WTC11 (cell line): Measurements from ENCODE around the gene ASIC5. TPM values are rescaled to one million over a fixed set of nuclear protein-coding genes. Genes with fewer than 3 reads are reported as not detected.
A peak's percentile ranks its signal among the peaks of the same experiment; 100 is the strongest.
"Not testable (repeated sequence)": the region's sequence is repeated elsewhere in the genome, so short reads cannot be mapped to it uniquely, and the experiment has no call there.

Experiments
- ATAC-seq: fragments of 200-7000 bp; cut with Tn5 transposase; 2 replicates; pipeline ENCODE4 v1.10.0; 2021; ENCODE audit warnings: mild to moderate bottlenecking, moderate library complexity
- CTCF ChIA-PET: fragments of 300-600 bp; sonication (Branson Sonifier 250); formaldehyde crosslinking; loops from one replicate; lab custom pipeline; 2021; ENCODE audit warnings: antibody characterized with exemption; lab: Charles Lee
- POLR2A ChIA-PET: fragments of 350-600 bp; sonication (Branson Sonifier 250); formaldehyde crosslinking; loops from one replicate; lab custom pipeline; 2021; ENCODE audit warnings: antibody characterized with exemption; lab: Charles Lee
- DNase-seq: peaks from one replicate; pipeline ENCODE4 v3.0.0; 2021; ENCODE audit warnings: low spot score
- H3K27ac Mint-ChIP-seq: 2 replicates; pipeline ENCODE4 v1.8.0; 2021; ENCODE audit warnings: mixed read lengths
- H3K27me3 Mint-ChIP-seq: 2 replicates; pipeline ENCODE4 v1.8.0; 2021; ENCODE audit warnings: low read depth, mild to moderate bottlenecking, moderate library complexity, mixed read lengths
- H3K36me3 Mint-ChIP-seq: 2 replicates; pipeline ENCODE4 v1.8.0; 2021; ENCODE audit warnings: mixed read lengths
- H3K4me1 Mint-ChIP-seq: 2 replicates; pipeline ENCODE4 v1.8.0; 2022; ENCODE audit warnings: mixed read lengths
- H3K4me3 Mint-ChIP-seq: 2 replicates; pipeline ENCODE4 v1.8.0; 2021; ENCODE audit warnings: mild to moderate bottlenecking, moderate library complexity, mixed read lengths
- H3K9me3 Mint-ChIP-seq: 2 replicates; pipeline ENCODE4 v1.8.0; 2021; ENCODE audit warnings: mixed read lengths
- ATF3 ChIP-seq: sonication (generic); formaldehyde crosslinking; conservative IDR thresholded peaks from 2 replicates; pipeline ENCODE4 v1.8.1; 2022; ENCODE audit warnings: mild to moderate bottlenecking, missing genetic modification reagents
- CREB1 ChIP-seq: sonication (generic); formaldehyde crosslinking; IDR thresholded peaks from 2 replicates; pipeline ENCODE4 v1.8.0; 2023; ENCODE audit warnings: mild to moderate bottlenecking, missing genetic modification reagents
- ELF4 ChIP-seq: sonication (generic); formaldehyde crosslinking; IDR thresholded peaks from 2 replicates; pipeline ENCODE4 v1.8.1; 2022; ENCODE audit warnings: low read depth, mild to moderate bottlenecking, moderate library complexity, missing genetic modification reagents
- ESRRA ChIP-seq: sonication (generic); formaldehyde crosslinking; IDR thresholded peaks from 2 replicates; pipeline ENCODE4 v1.8.1; 2022; ENCODE audit warnings: mild to moderate bottlenecking, missing genetic modification reagents, borderline replicate concordance
- ETV6 ChIP-seq: sonication (generic); formaldehyde crosslinking; IDR thresholded peaks from 2 replicates; pipeline ENCODE4 v1.8.1; 2022; ENCODE audit warnings: mild to moderate bottlenecking, missing genetic modification reagents
- FOXK1 ChIP-seq: sonication (generic); formaldehyde crosslinking; IDR thresholded peaks from 2 replicates; pipeline ENCODE4 v1.8.0; 2022; ENCODE audit warnings: mild to moderate bottlenecking, moderate library complexity, missing genetic modification reagents
- FOXP1 ChIP-seq: sonication (generic); formaldehyde crosslinking; IDR thresholded peaks from 2 replicates; pipeline ENCODE4 v1.8.0; 2022; ENCODE audit warnings: missing genetic modification reagents, mild to moderate bottlenecking, moderate library complexity, borderline replicate concordance
- GRHL2 ChIP-seq: fragments of 250-450 bp; sonication (Bioruptor Pico); IDR thresholded peaks from 2 replicates; pipeline ENCODE4 v1.8.0; 2022; ENCODE audit warnings: mild to moderate bottlenecking, moderate library complexity; ENCODE audit not compliant: insufficient replicate concordance, severe bottlenecking
- GTF2I ChIP-seq: fragments of 250-450 bp; sonication (Bioruptor Pico); conservative IDR thresholded peaks from 2 replicates; pipeline ENCODE4 v1.4.0; 2021; ENCODE audit warnings: mild to moderate bottlenecking
- HMGA2 ChIP-seq: fragments of 250-450 bp; sonication (Bioruptor Pico); IDR thresholded peaks from 2 replicates; pipeline ENCODE4 v1.4.0; 2021; ENCODE audit warnings: mild to moderate bottlenecking, moderate library complexity
- MXD4 ChIP-seq: fragments of 250-450 bp; sonication (Bioruptor Pico); IDR thresholded peaks from 2 replicates; pipeline ENCODE4 v1.8.0; 2021; ENCODE audit warnings: mild to moderate bottlenecking, moderate library complexity, borderline replicate concordance
- MYBL2 ChIP-seq: sonication (generic); formaldehyde crosslinking; IDR thresholded peaks from 2 replicates; pipeline ENCODE4 v1.8.1; 2023; ENCODE audit warnings: mild to moderate bottlenecking, moderate library complexity, missing genetic modification reagents
- NFE2L1 ChIP-seq: sonication (generic); formaldehyde crosslinking; IDR thresholded peaks from 2 replicates; pipeline ENCODE4 v1.8.1; 2023; ENCODE audit warnings: missing genetic modification reagents
- RORB ChIP-seq: fragments of 250-450 bp; sonication (Bioruptor Pico); IDR thresholded peaks from 2 replicates; pipeline ENCODE4 v1.9.0; 2021; ENCODE audit warnings: mild to moderate bottlenecking
- SMAD4 ChIP-seq: sonication (generic); formaldehyde crosslinking; IDR thresholded peaks from 2 replicates; pipeline ENCODE4 v1.8.0; 2022; ENCODE audit warnings: mild to moderate bottlenecking, missing genetic modification reagents
- TCF7 ChIP-seq: sonication (generic); formaldehyde crosslinking; IDR thresholded peaks from 2 replicates; pipeline ENCODE4 v1.8.0; 2022; ENCODE audit warnings: mild to moderate bottlenecking, low read depth, missing genetic modification reagents, moderate library complexity
- ZMAT4 ChIP-seq: fragments of 250-450 bp; sonication (Bioruptor Pico); IDR thresholded peaks from 2 replicates; pipeline ENCODE4 v1.9.0; 2021; ENCODE audit warnings: mild to moderate bottlenecking
- ZNF263 ChIP-seq: sonication (generic); formaldehyde crosslinking; IDR thresholded peaks from 2 replicates; pipeline ENCODE4 v1.8.1; 2022; ENCODE audit warnings: low read depth, mild to moderate bottlenecking, moderate library complexity, missing genetic modification reagents
- ZNF317 ChIP-seq: sonication (generic); formaldehyde crosslinking; IDR thresholded peaks from 2 replicates; pipeline ENCODE4 v1.8.1; 2023; ENCODE audit warnings: low read depth, mild to moderate bottlenecking, moderate library complexity, missing genetic modification reagents, borderline replicate concordance
- ZNF396 ChIP-seq: fragments of 250-450 bp; sonication (Bioruptor Pico); IDR thresholded peaks from 2 replicates; pipeline ENCODE4 v1.8.0; 2021; ENCODE audit warnings: mild to moderate bottlenecking, moderate library complexity, borderline replicate concordance
- ZNF416 ChIP-seq: fragments of 250-450 bp; sonication (Bioruptor Pico); IDR thresholded peaks from 2 replicates; pipeline ENCODE4 v1.9.0; 2021; ENCODE audit warnings: mild to moderate bottlenecking, inconsistent platforms
- total RNA-seq: library from RNA; stranded (reverse); gene quantifications from 3 replicates; pipeline ENCODE4 v1.2.3, GENCODE V29; 2021
- TF ChIP-seq, protein P1 (sequence below): sonication (generic); formaldehyde crosslinking; IDR thresholded peaks from 2 replicates; pipeline ENCODE4 v1.8.0; 2022; ENCODE audit warnings: mild to moderate bottlenecking, missing genetic modification reagents

Gene ASIC5
- total RNA-seq, 1 experiment from 2014 or later: not detected

- TF ChIP-seq ESRRA: no peak
- TF ChIP-seq FOXK1: no peak
- TF ChIP-seq ZMAT4: no peak
- TF ChIP-seq NFE2L1 (CRISPR knock-in tag): no peak
- no peak for TF ChIP-seq MYBL2
- no peak for TF ChIP-seq ZNF263 (CRISPR knock-in tag)
- TF ChIP-seq SMAD4: no peak
Observed at GRCh38 chr4:155900381-155900780, 34.3 kb upstream of the ASIC5 start (continued).

DNA sequence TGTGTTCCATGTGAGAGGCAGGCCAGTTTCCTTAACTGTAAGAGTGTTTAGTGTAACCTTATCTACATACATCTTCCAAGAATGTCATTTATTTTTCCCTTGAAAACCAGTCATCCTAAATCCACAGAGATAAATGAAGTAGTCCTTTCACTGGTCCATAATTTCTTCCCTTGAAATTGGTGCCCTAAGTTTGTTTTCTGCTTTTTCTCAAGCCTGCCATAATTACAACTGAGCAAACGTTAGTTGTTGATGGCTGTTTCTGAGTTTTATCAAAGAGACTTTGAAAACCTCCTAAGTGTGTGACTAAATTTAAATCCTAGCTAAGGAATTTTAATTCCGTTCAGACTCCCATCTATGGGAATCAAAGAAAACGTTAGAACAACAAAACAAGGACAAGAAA, 33.8 kb upstream of the ASIC5 start:
- peaks cover 25% of the 10 kb centered on the region for H3K36me3 Mint-ChIP-seq
- no peak overlapping the region for H3K4me3 Mint-ChIP-seq
- POLR2A ChIA-PET: no interaction called here
- H3K27me3 Mint-ChIP-seq: no peaks in the 10 kb centered on the region
- TF ChIP-seq, protein P1, sequence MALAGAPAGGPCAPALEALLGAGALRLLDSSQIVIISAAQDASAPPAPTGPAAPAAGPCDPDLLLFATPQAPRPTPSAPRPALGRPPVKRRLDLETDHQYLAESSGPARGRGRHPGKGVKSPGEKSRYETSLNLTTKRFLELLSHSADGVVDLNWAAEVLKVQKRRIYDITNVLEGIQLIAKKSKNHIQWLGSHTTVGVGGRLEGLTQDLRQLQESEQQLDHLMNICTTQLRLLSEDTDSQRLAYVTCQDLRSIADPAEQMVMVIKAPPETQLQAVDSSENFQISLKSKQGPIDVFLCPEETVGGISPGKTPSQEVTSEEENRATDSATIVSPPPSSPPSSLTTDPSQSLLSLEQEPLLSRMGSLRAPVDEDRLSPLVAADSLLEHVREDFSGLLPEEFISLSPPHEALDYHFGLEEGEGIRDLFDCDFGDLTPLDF: no peak
- TF ChIP-seq GTF2I (CRISPR knock-in tag): no peak
- TF ChIP-seq FOXP1 (CRISPR knock-in tag): no peak
- TF ChIP-seq CREB1 (CRISPR knock-in tag): no peak
- TF ChIP-seq ZNF263 (CRISPR knock-in tag): no peak
- TF ChIP-seq RORB: no peak
- TF ChIP-seq ZNF416 (CRISPR knock-in tag): no peak
- no peak for TF ChIP-seq ATF3 (CRISPR knock-in tag)
- no peak for TF ChIP-seq MXD4 (CRISPR knock-in tag)
- no peak for TF ChIP-seq ZNF317 (CRISPR knock-in tag)
- TF ChIP-seq TCF7 (CRISPR knock-in tag): no peak
- no peak for TF ChIP-seq ETV6 (CRISPR knock-in tag)
- no peak for TF ChIP-seq GRHL2 (CRISPR knock-in tag)
- TF ChIP-seq, all 79 proteins: peak for 0
- H3K27ac Mint-ChIP-seq: 0 out of 2 replicates have a peak overlapping the region, but pooled peaks have one; percentile 63
- ATAC-seq (no peak), DNase-seq (no peak)
- peaks cover 41% of the 10 kb centered on the region for H3K4me1 Mint-ChIP-seq
- peaks cover 19% of the 10 kb centered on the region for H3K9me3 Mint-ChIP-seq
- CTCF ChIA-PET: interaction anchor here (1.4 kb wide), 1 partner anchor 53 kb away, joined by 6 read pairs; the partner anchor contains the start of gene CTSO

GRCh38 chr4:155898371-155898770, 32.3 kb upstream of the ASIC5 start:
- peaks cover 29% of the 10 kb centered on the region for H3K36me3 Mint-ChIP-seq
- H3K27ac Mint-ChIP-seq, H3K27me3 Mint-ChIP-seq: not testable (repeated sequence)

DNA sequence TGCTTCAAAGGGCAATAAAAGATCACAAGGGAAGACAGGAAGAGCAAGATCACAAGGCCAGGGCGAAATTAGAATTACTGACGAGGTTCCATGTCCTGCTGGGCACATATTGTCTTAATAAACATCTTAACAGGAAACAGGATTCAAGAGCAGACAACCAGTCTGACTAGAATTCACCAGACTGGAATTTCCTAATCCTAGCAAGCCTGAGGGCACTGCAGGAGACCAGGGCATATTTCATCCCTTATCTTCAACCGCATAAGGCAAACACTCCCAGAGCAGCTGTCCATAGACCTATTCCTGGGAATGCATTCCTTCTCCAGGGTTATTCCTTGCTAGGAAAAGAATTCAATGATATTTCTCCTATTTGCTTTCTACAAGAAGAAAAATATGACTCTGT, 25.0 kb upstream of the ASIC5 start:
- POLR2A ChIA-PET: no interaction called here
- no peak for TF ChIP-seq HMGA2 (CRISPR knock-in tag)
- TF ChIP-seq ELF4 (CRISPR knock-in tag): no peak
- no peak for TF ChIP-seq ZNF396 (CRISPR knock-in tag)
- H3K4me1 Mint-ChIP-seq: peaks cover 4% of the 10 kb centered on the region
- no peak for ATAC-seq
- no peaks in the 10 kb centered on the region; the same call in 1 of the 2 replicates for H3K27me3 Mint-ChIP-seq
- DNase-seq: no peak
- CTCF ChIA-PET: no interaction called here
- peaks cover 41% of the 10 kb centered on the region for H3K36me3 Mint-ChIP-seq
- peaks cover 56% of the 10 kb centered on the region for H3K9me3 Mint-ChIP-seq
- H3K27ac Mint-ChIP-seq: no peak overlapping the region
- H3K4me3 Mint-ChIP-seq: no peak overlapping the region

More at GRCh38 chr4:155898371-155898770, 32.3 kb upstream of the ASIC5 start:
- CTCF ChIA-PET, ATAC-seq, DNase-seq, POLR2A ChIA-PET, H3K4me3 Mint-ChIP-seq: not testable (repeated sequence)
- Mint-ChIP-seq H3K9me3 (peaks cover 28% of the 10 kb centered on the region), H3K4me1 (peaks cover 26% of the 10 kb centered on the region)
